Articular chondrocyte of knee joint (primary cell): Measurements from ENCODE around the gene AMER3. TPM values are rescaled to one million over a fixed set of nuclear protein-coding genes. Genes with fewer than 3 reads are reported as not detected.

Experiments used
- total RNA-seq: library from RNA; depleted of rRNA; stranded (reverse); fragments of >200 nt; gene quantifications from 2 replicates; pipeline ENCODE4 v1.2.3, GENCODE V29; 2012

Gene AMER3, protein sequence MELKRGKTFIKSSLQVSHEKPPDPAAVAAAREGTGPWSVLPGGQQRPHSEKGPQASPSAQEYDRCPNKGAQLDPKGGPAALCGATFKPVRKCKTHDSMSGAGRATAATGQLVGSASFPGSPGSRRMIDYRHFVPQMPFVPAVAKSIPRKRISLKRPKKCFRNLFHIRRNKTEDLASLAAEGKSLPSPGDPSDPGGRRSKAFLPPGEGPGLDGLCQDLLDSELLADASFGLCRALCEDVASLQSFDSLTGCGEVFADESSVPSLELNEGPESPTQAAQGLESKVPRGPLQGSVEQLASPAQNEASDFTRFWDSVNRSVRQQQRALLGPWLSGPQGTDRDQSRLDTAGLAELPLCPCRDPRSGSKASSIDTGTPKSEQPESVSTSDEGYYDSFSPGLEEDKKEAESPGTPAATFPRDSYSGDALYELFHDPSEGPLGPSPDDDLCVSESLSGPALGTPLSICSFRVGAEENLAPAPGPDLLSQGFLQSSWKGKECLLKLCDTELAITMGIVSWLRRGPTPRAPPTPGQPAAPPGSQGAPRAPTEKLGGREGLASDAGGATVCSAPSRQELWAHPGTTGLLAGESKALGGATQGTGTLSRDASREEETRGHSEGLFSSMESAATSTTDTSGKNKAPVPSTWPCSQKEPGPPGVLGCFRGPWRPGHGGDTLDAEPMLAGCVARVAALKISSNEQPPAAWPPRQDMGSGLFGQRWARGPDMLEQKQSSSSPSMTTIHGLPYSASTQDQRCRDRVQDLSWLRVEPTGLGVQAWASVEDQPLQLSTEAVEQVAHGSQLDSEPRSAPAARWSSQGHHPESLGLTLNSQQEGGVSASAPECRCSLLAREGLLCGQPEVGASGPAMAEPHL
- not detected in 2 replicates for total RNA-seq

DNA sequence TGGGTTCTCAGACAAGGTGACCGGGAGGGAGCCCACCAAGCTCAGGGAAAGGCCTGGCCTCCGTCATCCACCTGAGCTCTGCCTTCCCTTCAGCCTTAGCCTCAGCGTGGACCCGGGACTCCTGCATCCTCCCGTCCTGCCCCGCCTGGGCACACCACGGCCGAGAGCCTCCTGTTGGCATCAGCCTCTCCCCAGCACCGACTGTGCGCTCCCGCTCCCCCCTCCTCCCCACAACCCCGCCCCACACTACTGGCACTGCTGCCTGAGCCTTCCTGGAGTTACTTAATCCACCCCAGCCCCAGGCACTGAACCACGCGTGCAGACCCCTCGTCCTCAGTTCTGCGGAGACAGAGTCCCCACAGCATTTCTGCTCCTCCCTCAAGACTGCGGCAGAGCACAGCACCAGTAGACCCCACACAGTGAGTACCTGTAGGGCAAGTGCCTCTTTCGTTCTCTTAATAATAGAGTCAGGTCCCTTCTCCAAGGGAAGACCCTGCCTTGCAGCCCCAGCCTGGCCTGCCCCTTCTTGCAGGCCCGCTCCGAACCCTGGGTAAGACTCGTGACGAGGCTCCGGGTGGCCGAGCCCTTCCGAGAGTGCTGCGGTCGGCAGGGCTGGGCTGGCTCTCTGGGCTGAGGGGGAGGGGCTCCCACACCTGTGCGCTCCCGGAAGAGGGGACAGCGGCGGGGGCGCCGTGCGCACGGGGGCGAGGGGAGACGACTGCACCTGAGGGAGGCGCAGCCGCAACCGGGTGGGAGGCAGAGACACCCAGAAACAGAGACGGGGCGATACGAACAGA lies at the start of gene AMER3:
Gene AMER3 (plus strand): TSS at position 285 of the 797 bp plus-strand sequence. CDS start 6,533 bp downstream, outside the sequence.

DNA sequence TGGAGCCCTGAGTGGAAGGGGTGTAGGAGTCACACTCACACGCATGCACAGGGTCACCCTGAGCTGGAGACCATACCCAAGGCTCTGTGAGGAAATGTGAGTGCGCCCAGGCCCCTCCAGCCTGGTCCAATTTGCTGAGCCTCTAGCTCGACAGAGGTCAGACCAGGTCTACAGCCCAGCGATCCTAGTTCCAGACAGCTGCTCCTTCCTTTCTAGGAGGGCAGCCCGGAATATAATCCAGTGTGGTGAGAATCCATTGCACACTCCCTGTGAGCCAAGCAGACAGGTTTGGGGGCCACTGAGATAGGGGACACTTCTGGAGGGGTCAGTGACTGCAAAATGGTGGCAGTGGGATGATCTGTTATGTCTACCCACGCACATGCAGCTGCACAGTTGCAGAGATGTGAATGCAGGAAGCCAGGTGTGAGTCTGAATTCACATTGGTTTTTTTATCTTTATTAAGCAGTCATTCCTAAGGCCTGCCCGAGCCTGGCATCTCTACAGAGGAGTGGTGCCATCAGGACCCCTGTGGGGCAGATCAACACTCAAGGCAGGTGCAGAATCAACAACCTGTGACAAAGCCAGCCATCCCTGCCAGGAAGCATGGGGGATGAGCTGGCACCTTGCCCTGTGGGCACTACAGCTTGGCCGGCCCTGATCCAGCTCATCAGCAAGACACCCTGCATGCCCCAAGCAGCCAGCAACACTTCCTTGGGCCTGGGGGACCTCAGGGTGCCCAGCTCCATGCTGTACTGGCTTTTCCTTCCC lies 26.6 kb upstream of the AMER3 start, which contains the start of gene GPR148:
Gene GPR148 (plus strand): TSS at position 522 of the 768 bp plus-strand sequence. CDS start 82 bp downstream, at position 604.

Other genes starting within 250 kb of the AMER3 start
- not detected in 2 replicates for gene POTEI, start 246.2 kb upstream of the AMER3 start, total RNA-seq
- not detected in 2 replicates for gene CFC1B, start 234.3 kb upstream of the AMER3 start, total RNA-seq
- gene CFC1, start 156.0 kb upstream of the AMER3 start, total RNA-seq = not detected in 2 replicates
- not detected in 2 replicates for gene POTEJ, start 144.1 kb upstream of the AMER3 start, total RNA-seq
- not detected in 2 replicates for gene GPR148, start 26.5 kb upstream of the AMER3 start, total RNA-seq
- 12.9 and 16.3 TPM in 2 replicates for gene ARHGEF4, start 81.4 kb downstream of the AMER3 start, total RNA-seq